Left ventricle myocardium inferior (tissue), 1 donor: ENCODE results near the gene FLVCR1. TPM values are rescaled to one million over a fixed set of nuclear protein-coding genes. Genes with fewer than 3 reads are reported as not detected.
"Not testable (repeated sequence)": the region's sequence is repeated elsewhere in the genome, so short reads cannot be mapped to it uniquely, and the experiment has no call there.

Experiments
- DNase-seq: peaks from one replicate; pipeline ENCODE4 v3.0.0-alpha.2; 2020
- H3K27ac ChIP-seq: fragments of 200-600 bp; replicated peaks from 2 replicates; pipeline ENCODE4 v1.8.0; 2021
- H3K27me3 ChIP-seq: fragments of 200-600 bp; 2 replicates; pipeline ENCODE4 v1.8.0; 2021; ENCODE audit warnings: low read depth
- H3K36me3 ChIP-seq: fragments of 200-600 bp; 2 replicates; pipeline ENCODE4 v1.8.0; 2021
- H3K4me1 ChIP-seq: fragments of 200-600 bp; 2 replicates; pipeline ENCODE4 v1.8.0; 2021
- H3K4me3 ChIP-seq: fragments of 200-600 bp; 2 replicates; pipeline ENCODE4 v1.8.0; 2021; ENCODE audit warnings: mild to moderate bottlenecking, moderate library complexity
- H3K9me3 ChIP-seq: fragments of 200-600 bp; replicated peaks from 2 replicates; pipeline ENCODE4 v1.8.0; 2021
- CTCF ChIP-seq: fragments of 200-600 bp; IDR thresholded peaks from 2 replicates; pipeline ENCODE4 v1.8.0; 2021; ENCODE audit warnings: antibody characterized with exemption, mild to moderate bottlenecking, borderline replicate concordance
- intact Hi-C: fragments of 100-400 bp; cut with micrococcal nuclease; formaldehyde crosslinking; loops from one replicate; pipeline ENCODE4 v1.11.0; 2022
- total RNA-seq: library from RNA; stranded (reverse); fragmentation: NEBNext Ultra II Directional; extraction: Animal tissue kit (Norgen Biotek cat#: 25700); gene quantifications from one replicate; pipeline ENCODE4 v1.2.1, GENCODE V29; 2021
- donor health status: DM: no; HTN: yes; CAD: no; lungs with severe emphysema.

The FLVCR1 gene
- total RNA-seq, 1 donor from 2014 or later, result 2.7 TPM

DNA sequence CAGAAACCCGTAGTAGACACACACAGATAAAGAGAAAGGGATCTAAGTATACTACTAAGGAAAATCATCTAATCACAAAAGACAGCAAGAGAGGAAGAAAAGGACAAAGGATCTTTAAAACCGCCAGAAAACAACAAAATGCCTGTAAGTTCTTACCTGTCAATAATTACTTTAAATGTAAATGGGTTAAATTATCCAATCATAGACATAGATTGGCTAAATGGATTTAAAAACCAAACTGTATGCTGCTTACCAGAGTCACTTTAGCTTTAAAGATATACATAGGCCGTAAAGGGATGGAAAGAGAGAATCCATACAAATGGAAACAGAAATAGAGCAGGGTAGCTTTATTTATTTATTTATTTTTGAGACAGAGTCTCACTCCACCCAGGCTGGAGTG, 44.0 kb downstream of the FLVCR1 start:
- Histone ChIP-seq H3K36me3 (peaks cover 35% of the 10 kb centered on the region), H3K9me3 (peaks cover 45% of the 10 kb centered on the region), H3K4me1 (no peaks in the 10 kb centered on the region), H3K4me3 (no peak overlapping the region), H3K27ac (no peak overlapping the region), H3K27me3 (no peaks in the 10 kb centered on the region)
- DNase-seq, result no peak
- TF ChIP-seq CTCF, result no peak
- intact Hi-C loops, result no loop called here

DNA sequence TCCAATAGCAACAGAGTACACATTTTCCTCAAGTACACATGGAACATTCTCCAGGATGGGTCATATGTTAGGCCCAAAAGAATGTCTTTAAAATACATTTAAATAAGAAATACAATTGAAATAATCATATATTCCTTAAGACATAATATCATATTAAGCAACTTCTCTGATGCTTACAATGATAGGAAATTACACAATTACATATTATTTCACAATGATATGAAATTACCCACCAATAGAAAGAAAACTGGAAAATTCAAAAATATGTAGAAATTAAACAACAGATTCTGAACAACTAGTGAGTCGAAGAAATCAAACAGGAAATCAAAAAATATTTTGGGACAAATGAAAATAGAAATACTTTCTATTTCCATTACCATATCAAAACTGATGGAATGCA, 45.6 kb downstream of the FLVCR1 start:
- no peak overlapping the region for H3K27ac ChIP-seq
- intact Hi-C loops, result no loop called here
- H3K4me3 ChIP-seq, result no peak overlapping the region
- DNase-seq, result no peak
- H3K36me3 ChIP-seq, result peaks cover 19% of the 10 kb centered on the region
- no peaks in the 10 kb centered on the region for H3K4me1 ChIP-seq
- no peak for TF ChIP-seq CTCF
- peaks cover 10% of the 10 kb centered on the region for H3K27me3 ChIP-seq
- peaks cover 45% of the 10 kb centered on the region for H3K9me3 ChIP-seq

DNA sequence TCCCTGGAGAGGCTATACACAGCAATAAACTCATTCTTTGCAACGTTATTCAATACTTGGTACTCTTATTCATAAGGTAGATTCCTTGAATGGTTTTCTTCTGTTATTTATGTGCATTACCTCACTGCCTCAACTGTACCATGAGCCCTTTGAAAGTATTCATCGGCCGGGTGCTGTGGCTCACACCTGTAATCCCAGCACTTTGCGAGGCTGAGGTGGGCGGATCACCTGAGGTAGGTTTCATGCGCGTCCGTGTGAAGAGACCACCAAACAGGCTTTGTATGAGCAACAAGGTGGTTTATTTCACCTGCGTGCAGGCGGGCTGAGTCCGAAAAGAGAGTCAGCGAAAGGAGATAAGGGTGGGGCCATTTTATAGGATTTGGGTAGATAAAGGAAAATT, 50.0 kb downstream of the FLVCR1 start:
- H3K27ac ChIP-seq, H3K36me3 ChIP-seq, DNase-seq, H3K4me1 ChIP-seq, H3K9me3 ChIP-seq, intact Hi-C loops, H3K4me3 ChIP-seq: not testable (repeated sequence)
- H3K27me3 ChIP-seq, result peaks cover 14% of the 10 kb centered on the region

- H3K27ac ChIP-seq, result no peak overlapping the region
- H3K4me3 ChIP-seq, result no peak overlapping the region
- H3K4me1 ChIP-seq, result no peaks in the 10 kb centered on the region
- H3K9me3 ChIP-seq, result peaks cover 7% of the 10 kb centered on the region
- peaks cover 14% of the 10 kb centered on the region for H3K27me3 ChIP-seq
- intact Hi-C loops, result no loop called here
- TF ChIP-seq CTCF, result no peak
- H3K36me3 ChIP-seq, result no peaks in the 10 kb centered on the region
- DNase-seq, result no peak
Observed at GRCh38 chr1:212908971-212909370, 50.9 kb downstream of the FLVCR1 start.

GRCh38 chr1:212909652-212910063, 51.6 kb downstream of the FLVCR1 start:
- intact Hi-C loops, result no loop called here
- Histone ChIP-seq H3K27me3 (peaks cover 14% of the 10 kb centered on the region), H3K4me3 (no peak overlapping the region), H3K9me3 (peaks cover 7% of the 10 kb centered on the region), H3K27ac (no peak overlapping the region), H3K36me3 (no peaks in the 10 kb centered on the region), H3K4me1 (no peaks in the 10 kb centered on the region)
- no peak for TF ChIP-seq CTCF
- no peak for DNase-seq

DNA sequence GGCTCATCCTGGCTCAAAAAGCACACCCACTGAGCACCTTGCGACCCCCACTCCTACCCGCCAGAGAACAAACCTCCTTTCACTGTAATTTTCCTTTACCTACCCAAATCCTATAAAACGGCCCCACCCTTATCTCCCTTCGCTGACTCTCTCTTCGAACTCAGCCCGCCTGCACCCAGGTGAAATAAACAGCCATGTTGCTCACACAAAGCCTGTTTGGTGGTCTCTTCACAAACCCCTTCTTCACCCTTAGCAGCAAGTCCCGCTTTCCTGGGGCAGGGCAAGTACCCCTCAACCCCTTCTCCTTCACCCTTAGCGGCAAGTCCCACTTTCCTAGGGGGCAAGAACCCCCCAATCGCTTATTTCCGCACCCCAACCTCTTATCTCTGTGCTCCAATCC, 52.1 kb downstream of the FLVCR1 start:
- H3K27ac ChIP-seq, H3K9me3 ChIP-seq, H3K4me3 ChIP-seq, H3K4me1 ChIP-seq, DNase-seq, H3K36me3 ChIP-seq, intact Hi-C loops: not testable (repeated sequence)
- peaks cover 15% of the 10 kb centered on the region for H3K27me3 ChIP-seq

DNA sequence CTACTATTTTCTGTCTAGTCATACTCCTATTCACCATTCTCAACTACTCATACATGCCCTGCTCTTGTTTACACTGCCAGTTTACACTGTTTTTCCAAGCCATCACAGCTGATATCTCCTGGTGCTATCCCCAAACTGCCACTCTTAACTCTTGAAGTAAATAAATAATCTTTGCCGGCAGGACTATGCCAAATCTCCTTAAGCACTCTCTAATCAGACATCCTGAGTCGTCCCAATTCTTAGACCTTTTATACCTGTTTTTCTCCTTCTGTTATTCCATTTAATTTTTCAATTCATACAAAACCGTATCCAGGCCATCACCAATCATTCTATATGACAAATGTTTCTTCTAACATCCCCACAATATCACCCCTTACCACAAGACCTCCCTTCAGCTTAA, 55.6 kb downstream of the FLVCR1 start:
- DNase-seq, H3K4me1 ChIP-seq, H3K27ac ChIP-seq, H3K4me3 ChIP-seq, H3K36me3 ChIP-seq, H3K9me3 ChIP-seq, intact Hi-C loops: not testable (repeated sequence)
- H3K27me3 ChIP-seq, result peaks cover 30% of the 10 kb centered on the region

DNA sequence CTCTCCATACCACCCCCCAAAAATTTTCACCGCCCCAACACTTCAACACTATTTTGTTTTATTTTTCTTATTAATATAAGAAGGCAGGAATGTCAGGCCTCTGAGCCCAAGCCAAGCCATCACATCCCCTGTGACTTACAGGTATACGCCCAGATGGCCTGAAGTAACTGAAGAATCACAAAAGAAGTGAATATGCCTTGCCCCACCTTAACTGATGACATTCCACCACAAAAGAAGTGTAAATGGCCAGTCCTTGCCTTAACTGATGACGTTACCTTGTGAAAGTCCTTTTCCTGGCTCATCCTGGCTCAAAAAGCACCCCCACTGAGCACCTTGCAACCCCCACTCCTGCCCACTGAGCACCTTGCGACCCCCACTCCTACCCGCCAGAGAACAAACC, 56.0 kb downstream of the FLVCR1 start:
- H3K36me3 ChIP-seq, H3K9me3 ChIP-seq, DNase-seq, H3K27ac ChIP-seq, intact Hi-C loops, H3K4me1 ChIP-seq, H3K4me3 ChIP-seq: not testable (repeated sequence)
- peaks cover 30% of the 10 kb centered on the region for H3K27me3 ChIP-seq
